Thyroid gland (tissue), 4 donors: ENCODE measurements around the gene DISC1.

Experiments
- CTCF ChIP-seq, 6 experiments: fragments of 200-600 bp in 3 of 6; fragments of 450-650 bp in 3 of 6; sonication (generic) in 3 of 6; IDR thresholded peaks; one replicate each; pipeline ENCODE4 v1.5.1; 2016 to 2019; ENCODE audit warnings: antibody characterized with exemption in 6 of 6, mild to moderate bottlenecking in 2 of 6, inconsistent platforms in 1 of 6, moderate library complexity in 1 of 6
- POLR2A ChIP-seq, 2 donors: fragments of 450-650 bp; IDR thresholded peaks; one replicate each; pipeline ENCODE4 v1.6.1; 2017; ENCODE audit warnings: antibody characterized with exemption in 2 of 2, mild to moderate bottlenecking in 2 of 2, moderate library complexity in 1 of 2

- TF ChIP-seq CTCF (IDR thresholded peaks at IDR 0.05) (no peak), POLR2A (IDR thresholded peaks at IDR 0.05) (no peak)
Measured at GRCh38 chr1:231629132-231629531, 2.5 kb downstream of the DISC1 start.
